AG09309 (cell line): ENCODE measurements around the gene CKLF.

Source experiments
- DNase-seq: peaks from one replicate; pipeline ENCODE4 v3.0.0-alpha.2; 2010; ENCODE audit warnings: low read depth
- H3K4me3 ChIP-seq: 2 replicates; pipeline ENCODE4 v1.5.1; 2011; ENCODE audit warnings: mild to moderate bottlenecking, low read depth, low read length, moderate library complexity; ENCODE audit not compliant: control insufficient read depth
- CTCF ChIP-seq: IDR thresholded peaks from 2 replicates; pipeline ENCODE4 v1.5.1; 2011; ENCODE audit warnings: mild to moderate bottlenecking, low read depth, low read length, inconsistent platforms; ENCODE audit not compliant: insufficient read depth, control insufficient read depth; ENCODE audit errors: missing control alignments

CKLF gene

GRCh38 chr16:66515596-66516508 is 36.5 kb upstream of the CKLF start:
- TF ChIP-seq CTCF: peak; percentile 66
- H3K4me3 ChIP-seq: no peak overlapping the region
- no peak for DNase-seq

- no peak overlapping the region for H3K4me3 ChIP-seq
Observed at GRCh38 chr16:66516509-66516807, 35.9 kb upstream of the CKLF start.

GRCh38 chr16:66516808-66517585 is 35.4 kb upstream of the CKLF start:
- peak; percentile 93 for DNase-seq
- no peak for TF ChIP-seq CTCF
- H3K4me3 ChIP-seq: no peak overlapping the region

More at GRCh38 chr16:66516509-66516807, 35.9 kb upstream of the CKLF start:
- no peak for TF ChIP-seq CTCF
- DNase-seq: no peak

GRCh38 chr16:66517586-66518263 is 34.7 kb upstream of the CKLF start:
- no peak for TF ChIP-seq CTCF

GRCh38 chr16:66519482-66520373 is 32.6 kb upstream of the CKLF start:
- TF ChIP-seq CTCF: no peak
- no peak overlapping the region for H3K4me3 ChIP-seq
- no peak for DNase-seq

More at GRCh38 chr16:66517586-66518263, 34.7 kb upstream of the CKLF start:
- no peak overlapping the region for H3K4me3 ChIP-seq
- DNase-seq: no peak
